Measurements from ENCODE around the gene PRRT3.
"Not testable (repeated sequence)": the region's sequence is repeated elsewhere in the genome, so short reads cannot be mapped to it uniquely, and the experiment has no call there.

Gene PRRT3

DNA sequence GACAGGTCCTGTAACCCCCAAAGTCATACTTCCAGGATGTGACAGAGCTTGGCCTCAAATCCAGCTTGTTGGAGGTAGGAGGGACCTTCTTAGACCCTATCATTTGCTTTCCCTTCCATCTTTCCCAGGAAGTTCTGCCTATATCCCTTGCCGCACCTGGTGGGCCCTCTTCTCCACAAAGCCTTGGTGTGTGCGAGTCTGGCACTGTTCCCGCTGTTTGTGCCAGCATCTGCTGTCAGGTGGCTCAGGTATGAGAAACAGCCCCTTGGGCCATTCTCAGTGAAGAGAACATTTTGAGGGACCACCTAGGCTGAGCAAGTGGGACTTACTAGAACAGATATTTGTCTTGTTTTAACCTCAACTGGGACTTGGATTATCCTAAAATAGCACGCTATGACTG, 48.3 kb downstream of the PRRT3 start:
- TF ChIP-seq EZH2phosphoT487 (IDR thresholded peaks at IDR 0.05; ENCODE audit: low read depth) (no peak), CTCF (IDR thresholded peaks at IDR 0.05; ENCODE audit: low read depth, low read length) (no peak)
- Histone ChIP-seq H4K20me1 (ENCODE audit: insufficient read depth, low read length) (no peaks in the 10 kb centered on the region), H3K27me3 (ENCODE audit: low read depth, low read length) (no peaks in the 10 kb centered on the region), H3K36me3 (replicated peaks; ENCODE audit: low read depth, low read length) (no peaks in the 10 kb centered on the region), H3K9ac (ENCODE audit: low read length) (no peak overlapping the region), H3K4me2 (ENCODE audit: low read length) (no peak overlapping the region), H3K4me1 (ENCODE audit: low read length) (peaks cover under 1% of the 10 kb centered on the region; the same call in 1 of the 2 replicates), H3K4me3 (ENCODE audit: low read length) (no peak overlapping the region), H3K79me2 (ENCODE audit: low read length) (no peaks in the 10 kb centered on the region), H2AFZ (ENCODE audit: low read depth, low read length) (no peak overlapping the region), H3K9me3 (ENCODE audit: insufficient read depth, low read length) (no peaks in the 10 kb centered on the region), H3K27ac (ENCODE audit: low read length) (no peak overlapping the region)

DNA sequence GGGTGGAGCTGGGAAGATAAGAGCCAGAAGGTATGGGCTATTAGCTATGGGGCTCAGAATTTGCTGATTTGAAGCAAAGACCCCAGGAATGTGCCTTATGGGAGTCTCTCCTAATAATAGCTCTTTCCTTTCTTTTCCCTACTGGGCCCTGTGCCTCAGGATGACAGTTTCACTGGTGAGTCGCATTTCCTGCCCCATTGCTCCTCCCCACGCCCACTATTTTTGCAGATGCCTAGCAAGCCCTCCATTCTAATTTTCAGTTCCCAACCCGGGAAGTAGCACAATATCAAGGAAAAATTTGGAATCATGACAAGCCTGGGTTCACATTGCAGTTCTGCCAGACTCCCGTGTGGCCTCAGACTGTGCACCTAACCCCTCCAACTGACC, 49.0 kb downstream of the PRRT3 start:
- no peaks in the 10 kb centered on the region for H3K27me3 ChIP-seq (ENCODE audit: low read depth, low read length)
- no peaks in the 10 kb centered on the region for H3K9me3 ChIP-seq (ENCODE audit: insufficient read depth, low read length)
- no peak overlapping the region for H3K4me3 ChIP-seq (ENCODE audit: low read length)
- no peaks in the 10 kb centered on the region for H3K79me2 ChIP-seq (ENCODE audit: low read length)
- no peaks in the 10 kb centered on the region for H4K20me1 ChIP-seq (ENCODE audit: insufficient read depth, low read length)
- no peak overlapping the region for H2AFZ ChIP-seq (ENCODE audit: low read depth, low read length)
- no peak for TF ChIP-seq CTCF (IDR thresholded peaks at IDR 0.05; ENCODE audit: low read depth, low read length)
- TF ChIP-seq EZH2phosphoT487 (IDR thresholded peaks at IDR 0.05; ENCODE audit: low read depth) = no peak
- no peaks in the 10 kb centered on the region for H3K4me1 ChIP-seq (ENCODE audit: low read length)
- no peak overlapping the region for H3K27ac ChIP-seq (ENCODE audit: low read length)
- no peak overlapping the region for H3K4me2 ChIP-seq (ENCODE audit: low read length)
- H3K36me3 ChIP-seq (replicated peaks; ENCODE audit: low read depth, low read length) = no peaks in the 10 kb centered on the region
- no peak overlapping the region for H3K9ac ChIP-seq (ENCODE audit: low read length)

GRCh38 chr3:9902372-9903237, 49.6 kb downstream of the PRRT3 start, which contains the start of gene IL17RE:
TSS of gene IL17RE (plus strand) at chr3:9902848. CDS start at chr3:9902933, 85 bp downstream.
- Histone ChIP-seq H3K27ac (ENCODE audit: low read length) (no peak within 1 kb of the TSS), H4K20me1 (ENCODE audit: insufficient read depth, low read length) (0 out of 2 replicates have a peak, but pooled peaks cover 1% of the 10 kb centered on the region), H3K9ac (ENCODE audit: low read length) (no peak within 1 kb of the TSS), H3K36me3 (replicated peaks; ENCODE audit: low read depth, low read length) (no peaks in the 10 kb centered on the region), H3K27me3 (ENCODE audit: low read depth, low read length) (no peaks in the 10 kb centered on the region), H3K4me3 (ENCODE audit: low read length) (no peak within 1 kb of the TSS), H2AFZ (ENCODE audit: low read depth, low read length) (no peak within 1 kb of the TSS), H3K79me2 (ENCODE audit: low read length) (no peaks in the 10 kb centered on the region), H3K4me1 (ENCODE audit: low read length) (no peaks in the 10 kb centered on the region), H3K9me3 (ENCODE audit: insufficient read depth, low read length) (no peaks in the 10 kb centered on the region), H3K4me2 (ENCODE audit: low read length) (no peak within 1 kb of the TSS)
- TF ChIP-seq CTCF (IDR thresholded peaks at IDR 0.05; ENCODE audit: low read depth, low read length) (no peak), EZH2phosphoT487 (IDR thresholded peaks at IDR 0.05; ENCODE audit: low read depth) (no peak)

DNA sequence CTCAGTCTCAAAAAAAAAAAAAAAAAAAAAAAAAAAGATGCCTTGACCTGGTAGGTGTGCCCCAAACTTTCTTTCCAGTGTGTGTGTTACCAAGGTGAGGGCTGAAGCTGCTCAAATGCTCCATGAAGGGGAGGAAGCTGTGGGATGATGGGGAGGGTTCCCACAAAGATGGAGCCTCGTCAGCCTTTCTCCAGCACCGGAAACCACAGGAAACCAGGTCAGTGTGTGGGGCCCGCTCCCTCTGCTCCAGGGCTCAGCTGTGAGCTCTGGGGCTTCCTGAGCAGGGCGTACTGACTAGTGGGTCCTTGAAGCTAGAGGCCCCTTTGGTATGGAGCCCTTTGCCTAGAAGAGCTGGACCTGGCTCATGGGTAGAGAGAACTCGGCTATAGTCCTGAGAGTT, 50.2 kb downstream of the PRRT3 start:
- Histone ChIP-seq H3K4me2 (ENCODE audit: low read length) (no peak overlapping the region), H3K27me3 (ENCODE audit: low read depth, low read length) (no peaks in the 10 kb centered on the region), H3K4me3 (ENCODE audit: low read length) (no peak overlapping the region), H2AFZ (ENCODE audit: low read depth, low read length) (no peak overlapping the region), H3K9me3 (ENCODE audit: insufficient read depth, low read length) (no peaks in the 10 kb centered on the region), H3K79me2 (ENCODE audit: low read length) (no peaks in the 10 kb centered on the region), H3K4me1 (ENCODE audit: low read length) (no peaks in the 10 kb centered on the region), H3K9ac (ENCODE audit: low read length) (no peak overlapping the region), H4K20me1 (ENCODE audit: insufficient read depth, low read length) (0 out of 2 replicates have a peak, but pooled peaks cover 3% of the 10 kb centered on the region), H3K36me3 (replicated peaks; ENCODE audit: low read depth, low read length) (no peaks in the 10 kb centered on the region), H3K27ac (ENCODE audit: low read length) (no peak overlapping the region)
- TF ChIP-seq CTCF (IDR thresholded peaks at IDR 0.05; ENCODE audit: low read depth, low read length) = no peak
- no peak for TF ChIP-seq EZH2phosphoT487 (IDR thresholded peaks at IDR 0.05; ENCODE audit: low read depth)

GRCh38 chr3:9900965-9901415, 51.2 kb downstream of the PRRT3 start:
- not testable (repeated sequence) for H3K4me1 ChIP-seq (ENCODE audit: low read length); H4K20me1 ChIP-seq (ENCODE audit: insufficient read depth, low read length); H3K27me3 ChIP-seq (ENCODE audit: low read depth, low read length); H2AFZ ChIP-seq (ENCODE audit: low read depth, low read length); H3K79me2 ChIP-seq (ENCODE audit: low read length); H3K4me2 ChIP-seq (ENCODE audit: low read length); H3K36me3 ChIP-seq (replicated peaks; ENCODE audit: low read depth, low read length); H3K9ac ChIP-seq (ENCODE audit: low read length); H3K27ac ChIP-seq (ENCODE audit: low read length); H3K4me3 ChIP-seq (ENCODE audit: low read length); H3K9me3 ChIP-seq (ENCODE audit: insufficient read depth, low read length)
